GM12874 (cell line): Measurements from ENCODE around the gene RYR1.
A peak's percentile ranks its signal among the peaks of the same experiment; 100 is the strongest.

Experiments used
- CTCF ChIP-seq: IDR thresholded peaks from 2 replicates; pipeline ENCODE4 v1.5.1; 2011; ENCODE audit warnings: low read depth, mild to moderate bottlenecking, control low read depth, low read length, moderate library complexity; ENCODE audit not compliant: insufficient read depth

Gene RYR1

DNA sequence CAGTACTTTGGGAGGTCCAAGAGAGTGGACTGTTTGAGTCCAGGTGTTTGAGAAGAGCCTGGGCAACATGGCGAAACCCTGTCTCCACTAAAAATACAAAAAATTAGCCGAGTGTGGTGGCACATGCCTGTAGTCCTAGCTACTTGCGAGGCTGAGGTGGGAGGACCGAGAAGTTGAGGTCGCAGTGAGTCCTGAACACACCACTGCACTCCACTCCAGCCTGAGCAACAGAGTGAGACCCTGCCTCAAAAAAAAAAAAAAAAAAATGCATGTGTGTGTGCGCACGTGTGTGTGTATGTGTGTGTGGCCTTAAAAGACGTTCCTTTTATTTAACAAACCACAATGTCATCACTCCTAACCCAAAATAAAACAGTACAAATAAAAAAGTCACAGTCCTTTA lies 121.7 kb downstream of the RYR1 start:
- TF ChIP-seq CTCF, result no peak

DNA sequence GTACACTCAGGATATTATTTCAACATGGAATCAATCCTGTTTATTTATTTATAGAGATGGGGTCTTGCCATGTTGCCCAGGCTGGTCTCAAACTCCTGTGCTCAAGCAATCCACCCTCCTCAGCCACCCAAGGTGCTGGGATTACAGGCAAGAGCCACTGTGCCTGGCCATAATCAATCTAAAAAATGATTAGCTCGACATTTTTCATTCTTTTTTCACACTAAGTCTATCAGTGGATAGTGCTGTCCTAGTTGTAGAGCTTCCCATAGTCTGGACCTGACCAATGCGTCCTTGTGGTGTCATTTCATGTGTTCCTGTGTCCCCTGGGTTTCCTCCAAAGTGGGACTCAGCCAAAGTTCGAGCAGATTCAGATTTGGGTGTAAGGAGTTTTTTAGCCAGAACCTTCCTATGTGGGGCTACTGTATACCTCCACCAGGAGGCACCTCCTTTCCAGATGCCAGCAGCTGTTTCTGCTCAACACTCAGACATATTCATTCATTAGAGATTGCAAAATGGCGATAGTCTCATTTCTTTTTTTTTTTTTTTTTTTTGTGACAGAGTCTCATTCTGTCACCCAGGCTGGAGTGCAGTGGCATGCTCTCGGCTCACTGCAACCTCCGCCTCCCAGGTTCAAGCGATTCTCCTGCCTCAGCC lies 123.2 kb downstream of the RYR1 start:
- TF ChIP-seq CTCF, result peak; percentile 55

DNA sequence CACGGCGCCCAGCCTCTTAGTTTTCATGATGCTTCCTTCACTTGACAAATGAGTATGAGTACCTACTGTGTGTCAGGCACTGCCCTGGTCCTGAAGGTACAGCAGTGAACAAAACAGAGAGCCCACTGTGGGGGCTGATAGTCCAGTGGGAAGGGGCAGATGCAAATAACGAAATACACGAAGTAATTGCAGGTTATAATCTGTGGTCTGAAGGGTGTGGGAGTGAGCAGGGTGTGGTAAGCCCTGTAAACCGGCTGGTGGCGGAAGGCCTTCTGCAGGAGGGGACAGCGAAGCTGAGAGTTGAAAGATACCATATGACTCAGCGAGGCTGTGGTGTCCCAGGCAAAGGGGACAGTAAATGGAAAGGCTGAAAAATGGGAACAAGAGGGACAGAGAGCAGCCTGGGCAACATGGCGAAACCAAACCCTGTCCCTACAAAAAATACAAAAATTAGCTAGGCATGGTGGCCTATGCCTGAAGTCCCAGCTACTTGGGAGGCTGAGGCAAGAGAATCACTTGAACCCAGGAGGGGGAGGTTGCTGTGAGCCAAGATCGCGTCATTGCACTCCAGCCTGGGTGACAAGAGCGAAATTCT lies 123.8 kb downstream of the RYR1 start:
- TF ChIP-seq CTCF, result peak; percentile 34

DNA sequence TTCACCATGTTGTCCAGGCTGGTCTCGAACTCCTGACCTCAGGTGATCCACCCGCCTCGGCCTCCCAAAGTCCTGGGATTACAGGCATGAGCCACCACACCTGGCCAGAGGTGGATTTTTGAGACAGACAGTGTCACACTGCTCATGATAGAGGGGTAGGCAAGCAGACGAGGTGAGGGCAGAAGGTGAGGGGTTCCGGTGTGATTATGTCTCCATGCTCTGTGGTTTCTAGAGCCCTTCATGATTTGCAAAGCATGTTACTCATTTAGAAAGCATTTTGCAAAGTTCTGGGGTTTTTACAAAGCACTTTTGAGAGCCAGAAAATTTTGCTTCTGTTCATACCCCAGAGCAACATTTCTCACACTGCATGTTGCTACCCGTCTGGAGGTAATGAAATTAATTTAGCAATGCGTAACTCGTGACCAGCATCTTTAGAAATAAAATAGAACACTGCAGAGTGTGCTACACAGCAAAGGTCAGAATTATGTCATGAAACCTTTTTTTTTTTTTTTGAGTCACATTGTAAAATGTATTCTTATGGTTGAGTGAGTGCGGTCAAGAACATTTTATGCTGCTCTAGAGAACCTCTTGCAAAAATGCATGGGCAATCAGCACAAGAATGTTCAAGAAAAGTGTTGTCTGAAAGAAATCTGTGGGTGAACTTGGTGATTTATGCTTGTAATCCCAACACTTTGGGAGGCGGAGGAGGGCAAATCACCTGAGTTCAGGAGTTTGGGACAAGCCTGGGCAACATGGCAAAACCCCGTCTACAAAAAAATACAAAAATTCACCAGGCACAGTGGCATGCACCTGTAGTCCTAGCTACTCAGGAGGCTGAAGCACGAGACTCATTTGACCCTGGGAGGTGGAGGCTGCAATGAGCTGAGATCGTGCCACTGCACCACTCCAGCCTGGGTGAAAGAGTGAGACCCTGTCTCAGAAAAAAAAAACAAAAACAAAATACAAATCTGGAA lies 126.2 kb downstream of the RYR1 start:
- no peak for TF ChIP-seq CTCF

DNA sequence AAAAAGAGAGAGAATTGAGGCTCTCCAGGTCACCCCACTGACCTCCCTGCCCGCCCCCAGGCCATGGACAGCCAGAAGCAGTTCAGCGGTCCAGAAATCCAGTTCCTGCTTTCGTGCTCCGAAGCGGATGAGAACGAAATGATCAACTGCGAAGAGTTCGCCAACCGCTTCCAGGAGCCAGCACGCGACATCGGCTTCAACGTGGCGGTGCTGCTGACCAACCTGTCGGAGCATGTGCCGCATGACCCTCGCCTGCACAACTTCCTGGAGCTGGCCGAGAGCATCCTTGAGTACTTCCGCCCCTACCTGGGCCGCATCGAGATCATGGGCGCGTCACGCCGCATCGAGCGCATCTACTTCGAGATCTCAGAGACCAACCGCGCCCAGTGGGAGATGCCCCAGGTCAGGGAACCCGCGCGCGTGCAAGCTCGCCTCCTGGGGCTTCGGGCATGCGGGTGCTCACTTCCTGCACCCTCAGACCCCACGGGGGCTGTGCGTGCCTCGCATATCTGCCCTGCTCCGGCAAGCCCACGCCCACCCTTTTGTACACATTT lies 127.6 kb downstream of the RYR1 start:
- no peak for TF ChIP-seq CTCF

- TF ChIP-seq CTCF, result no peak
Observed at GRCh38 chr19:38561658-38562057, 128.2 kb downstream of the RYR1 start.

- TF ChIP-seq CTCF, result no peak
Observed at GRCh38 chr19:38562096-38562495, 128.6 kb downstream of the RYR1 start.
